ENCODE measurements around the gene GLIS2. TPM values are rescaled to one million over a fixed set of nuclear protein-coding genes. Genes with fewer than 3 reads are reported as not detected.
A peak's percentile ranks its signal among the peaks of the same experiment; 100 is the strongest.

The GLIS2 gene
- total RNA-seq, 2 experiments from 2014 or later = not detected

DNA sequence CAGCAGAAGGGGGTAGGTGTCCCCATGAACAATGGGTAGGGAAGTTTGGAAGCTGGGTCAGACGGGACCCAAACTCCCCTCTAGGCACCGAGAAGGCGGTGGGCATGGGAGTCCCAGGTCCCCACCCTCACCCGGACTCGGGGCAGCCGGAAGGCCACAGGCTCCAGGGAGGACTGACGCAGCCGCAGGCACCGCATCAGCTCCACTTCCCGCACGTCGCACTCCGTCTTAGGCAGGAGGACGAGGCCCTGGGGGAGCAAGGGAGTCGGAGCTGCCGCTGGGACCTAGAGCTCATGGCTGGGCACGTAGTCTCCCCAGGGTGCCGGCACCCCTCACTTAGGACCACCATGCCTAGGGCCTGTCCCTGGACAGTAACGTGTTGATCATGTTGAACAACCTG lies 42.4 kb downstream of the GLIS2 start:
- H3K4me1 Mint-ChIP-seq (ENCODE audit: low read depth) = no peaks in the 10 kb centered on the region
- H3K9me3 ChIP-seq (ENCODE audit: control insufficient read depth in 1 of 2, insufficient read depth in 1 of 2, low read length in 2 of 2) = no peaks in the 10 kb centered on the region
- peak overlapping the region; percentile 36 for H3K27ac Mint-ChIP-seq
- H3K27me3 ChIP-seq (ENCODE audit: control insufficient read depth in 1 of 2, insufficient read depth in 2 of 2, low read length in 2 of 2) = no peaks in the 10 kb centered on the region
- intact Hi-C loops (cut with DNase I, micrococcal nuclease) = loop anchor here in 1 of 2 experiments (10.0 kb wide), 1 partner anchor 257 kb away; the partner anchor contains the start of gene UBALD1
- peaks cover 76% of the 10 kb centered on the region for H3K36me3 ChIP-seq (ENCODE audit: insufficient read depth, low read length)
- DNase-seq (peak in 1 of 14 experiments; percentile 17), ATAC-seq (ENCODE audit: poor library complexity) (no peak)
- H3K4me3 Mint-ChIP-seq = no peak overlapping the region
- H3K27ac ChIP-seq (ENCODE audit: low read depth in 1 of 2, low read length in 2 of 2) = no peak overlapping the region
- ChIA-PET POLR2A (no interaction called here), CTCF (interaction anchor here (0.6 to 1.7 kb wide), 2 partner anchors 34 to 58 kb away, joined by 3 to 7 read pairs; partner anchors contain the start of gene CORO7)
- no peaks in the 10 kb centered on the region for H3K27me3 Mint-ChIP-seq
- no peak overlapping the region for H3K4me3 ChIP-seq (ENCODE audit: low read length)
- H3K4me1 ChIP-seq (ENCODE audit: insufficient read depth, low read length) = no peaks in the 10 kb centered on the region
- peaks cover 73% of the 10 kb centered on the region for H3K36me3 Mint-ChIP-seq (ENCODE audit: low read depth)
- TF ChIP-seq, protein P1, sequence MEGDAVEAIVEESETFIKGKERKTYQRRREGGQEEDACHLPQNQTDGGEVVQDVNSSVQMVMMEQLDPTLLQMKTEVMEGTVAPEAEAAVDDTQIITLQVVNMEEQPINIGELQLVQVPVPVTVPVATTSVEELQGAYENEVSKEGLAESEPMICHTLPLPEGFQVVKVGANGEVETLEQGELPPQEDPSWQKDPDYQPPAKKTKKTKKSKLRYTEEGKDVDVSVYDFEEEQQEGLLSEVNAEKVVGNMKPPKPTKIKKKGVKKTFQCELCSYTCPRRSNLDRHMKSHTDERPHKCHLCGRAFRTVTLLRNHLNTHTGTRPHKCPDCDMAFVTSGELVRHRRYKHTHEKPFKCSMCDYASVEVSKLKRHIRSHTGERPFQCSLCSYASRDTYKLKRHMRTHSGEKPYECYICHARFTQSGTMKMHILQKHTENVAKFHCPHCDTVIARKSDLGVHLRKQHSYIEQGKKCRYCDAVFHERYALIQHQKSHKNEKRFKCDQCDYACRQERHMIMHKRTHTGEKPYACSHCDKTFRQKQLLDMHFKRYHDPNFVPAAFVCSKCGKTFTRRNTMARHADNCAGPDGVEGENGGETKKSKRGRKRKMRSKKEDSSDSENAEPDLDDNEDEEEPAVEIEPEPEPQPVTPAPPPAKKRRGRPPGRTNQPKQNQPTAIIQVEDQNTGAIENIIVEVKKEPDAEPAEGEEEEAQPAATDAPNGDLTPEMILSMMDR (IDR thresholded peaks at IDR 0.05) = no peak
- no peaks in the 10 kb centered on the region for H3K9me3 Mint-ChIP-seq

DNA sequence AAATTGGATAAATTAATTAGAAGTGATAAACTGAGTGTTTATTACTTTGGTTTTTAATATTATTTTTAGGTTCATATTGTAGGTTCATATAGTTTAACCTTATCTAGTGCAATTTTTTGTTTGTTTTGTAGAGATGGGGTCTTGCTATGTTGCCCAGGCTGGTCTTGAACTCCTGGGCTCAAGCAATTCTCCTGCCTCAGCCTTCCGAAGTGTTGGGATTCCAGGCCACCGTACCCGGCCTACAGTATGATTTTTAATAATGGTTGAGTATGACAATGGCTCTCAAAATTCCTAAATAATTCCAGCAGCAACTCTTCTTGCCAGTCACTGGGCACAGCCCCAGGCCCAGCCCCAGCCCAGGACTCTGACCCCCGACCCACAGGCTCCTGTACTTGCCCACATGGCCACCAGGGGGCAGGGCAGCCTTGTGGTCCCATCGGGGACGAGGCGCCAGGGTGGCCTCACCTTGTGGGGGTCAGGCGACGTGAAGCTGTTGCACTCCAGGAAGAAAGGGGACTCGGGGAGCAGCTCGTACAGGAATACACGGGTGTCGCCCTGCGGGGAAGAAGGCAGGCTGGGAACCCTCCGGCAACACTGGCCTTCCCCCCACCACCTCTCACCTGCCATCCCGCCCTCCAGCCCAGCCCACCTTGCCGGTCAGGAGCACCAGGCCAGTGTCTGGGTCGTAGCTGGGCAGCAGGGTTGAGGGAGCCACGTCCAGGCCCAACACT lies 43.1 kb downstream of the GLIS2 start:
- Histone ChIP-seq H3K9me3 (ENCODE audit: control insufficient read depth in 1 of 2, insufficient read depth in 1 of 2, low read length in 2 of 2) (no peaks in the 10 kb centered on the region), H3K27me3 (ENCODE audit: control insufficient read depth in 1 of 2, insufficient read depth in 2 of 2, low read length in 2 of 2) (no peaks in the 10 kb centered on the region), H3K4me3 (ENCODE audit: low read length) (no peak overlapping the region), H3K4me1 (ENCODE audit: insufficient read depth, low read length) (no peaks in the 10 kb centered on the region), H3K27ac (ENCODE audit: low read depth in 1 of 2, low read length in 2 of 2) (no peak overlapping the region), H3K36me3 (ENCODE audit: insufficient read depth, low read length) (peaks cover 83% of the 10 kb centered on the region)
- TF ChIP-seq, protein P1 (IDR thresholded peaks at IDR 0.05) = peak; percentile 90
- Mint-ChIP-seq H3K27ac (peak overlapping the region; percentile 48), H3K36me3 (ENCODE audit: low read depth) (peaks cover 80% of the 10 kb centered on the region), H3K9me3 (no peaks in the 10 kb centered on the region), H3K27me3 (no peaks in the 10 kb centered on the region), H3K4me3 (no peak overlapping the region), H3K4me1 (ENCODE audit: low read depth) (no peaks in the 10 kb centered on the region)
- POLR2A ChIA-PET = interaction anchor here (0.9 kb wide), 1 partner anchor 58 kb away, joined by 3 read pairs; no protein-coding TSS in a partner anchor
- ATAC-seq (ENCODE audit: poor library complexity) = peak; percentile 67
- CTCF ChIA-PET = interaction anchor here (0.8 to 1.7 kb wide), 6 partner anchors 9 to 189 kb away, joined by 3 to 7 read pairs (median 4); partner anchors contain the start of genes CORO7 and VASN
- peak; percentile 53 to 79 (median 60) for DNase-seq
- intact Hi-C loops (cut with DNase I, micrococcal nuclease) = loop anchor here in 1 of 2 experiments (1.0 to 10.0 kb wide), 6 partner anchors 43 to 597 kb away; partner anchors contain the start of gene UBALD1

GRCh38 chr16:4359914-4360313 lies 44.0 kb downstream of the GLIS2 start:
- no peaks in the 10 kb centered on the region for H3K27me3 ChIP-seq (ENCODE audit: control insufficient read depth in 1 of 2, insufficient read depth in 2 of 2, low read length in 2 of 2)
- no peak for ATAC-seq (ENCODE audit: poor library complexity)
- no peak overlapping the region for H3K4me3 Mint-ChIP-seq
- H3K4me3 ChIP-seq (ENCODE audit: low read length) = no peak overlapping the region
- no peaks in the 10 kb centered on the region for H3K9me3 ChIP-seq (ENCODE audit: control insufficient read depth in 1 of 2, insufficient read depth in 1 of 2, low read length in 2 of 2)
- H3K9me3 Mint-ChIP-seq = no peaks in the 10 kb centered on the region
- H3K36me3 ChIP-seq (ENCODE audit: insufficient read depth, low read length) = peaks cover 83% of the 10 kb centered on the region
- no peak overlapping the region for H3K27ac ChIP-seq (ENCODE audit: low read depth in 1 of 2, low read length in 2 of 2)
- CTCF ChIA-PET = interaction anchor here (0.8 to 1.7 kb wide), 6 partner anchors 10 to 188 kb away, joined by 3 to 7 read pairs (median 4); partner anchors contain the start of genes CORO7 and VASN
- POLR2A ChIA-PET = interaction anchor here (0.9 kb wide), 1 partner anchor 57 kb away, joined by 3 read pairs; no protein-coding TSS in a partner anchor
- peaks cover 3% of the 10 kb centered on the region for H3K4me1 ChIP-seq (ENCODE audit: insufficient read depth, low read length)
- TF ChIP-seq, protein P1 (IDR thresholded peaks at IDR 0.05) = no peak
- H3K36me3 Mint-ChIP-seq (ENCODE audit: low read depth) = peaks cover 80% of the 10 kb centered on the region
- no peaks in the 10 kb centered on the region for H3K27me3 Mint-ChIP-seq
- no peak for DNase-seq
- H3K27ac Mint-ChIP-seq = no peak overlapping the region
- intact Hi-C loops (cut with DNase I, micrococcal nuclease) = loop anchor here in 1 of 2 experiments (1.0 to 10.0 kb wide), 6 partner anchors 42 to 596 kb away; partner anchors contain the start of gene UBALD1
- no peaks in the 10 kb centered on the region for H3K4me1 Mint-ChIP-seq (ENCODE audit: low read depth)

Measured in CD4-positive, alpha-beta T cell (primary cell).